BLaER1 (cell line): Measurements from ENCODE around the gene DPM3.
"Not testable (repeated sequence)": the region's sequence is repeated elsewhere in the genome, so short reads cannot be mapped to it uniquely, and the experiment has no call there.

Experiments
- H3K27ac ChIP-seq: shearing (Covaris generic); formaldehyde crosslinking; 2 replicates; pipeline ENCODE4 v1.8.1; 2022
- H3K27me3 ChIP-seq: shearing (Covaris generic); formaldehyde crosslinking; 2 replicates; pipeline ENCODE4 v1.8.1; 2022
- H3K36me3 ChIP-seq: shearing (Covaris generic); formaldehyde crosslinking; 2 replicates; pipeline ENCODE4 v1.8.1; 2022
- H3K4me1 ChIP-seq: shearing (Covaris generic); formaldehyde crosslinking; 2 replicates; pipeline ENCODE4 v1.8.1; 2022
- H3K4me2 ChIP-seq: shearing (Covaris generic); formaldehyde crosslinking; 2 replicates; pipeline ENCODE4 v1.8.1; 2022
- H3K4me3 ChIP-seq: shearing (Covaris generic); formaldehyde crosslinking; 2 replicates; pipeline ENCODE4 v1.8.1; 2022
- H3K9ac ChIP-seq: shearing (Covaris generic); formaldehyde crosslinking; 2 replicates; pipeline ENCODE4 v1.8.1; 2022
- H3K9me3 ChIP-seq: shearing (Covaris generic); formaldehyde crosslinking; 2 replicates; pipeline ENCODE4 v1.8.1; 2022
- H4K20me1 ChIP-seq: shearing (Covaris generic); formaldehyde crosslinking; 2 replicates; pipeline ENCODE4 v1.8.1; 2022
- Cebpa-rat ChIP-seq: shearing (Covaris generic); IDR thresholded peaks from 2 replicates; pipeline ENCODE4 v1.8.1; 2022

The DPM3 gene

DNA sequence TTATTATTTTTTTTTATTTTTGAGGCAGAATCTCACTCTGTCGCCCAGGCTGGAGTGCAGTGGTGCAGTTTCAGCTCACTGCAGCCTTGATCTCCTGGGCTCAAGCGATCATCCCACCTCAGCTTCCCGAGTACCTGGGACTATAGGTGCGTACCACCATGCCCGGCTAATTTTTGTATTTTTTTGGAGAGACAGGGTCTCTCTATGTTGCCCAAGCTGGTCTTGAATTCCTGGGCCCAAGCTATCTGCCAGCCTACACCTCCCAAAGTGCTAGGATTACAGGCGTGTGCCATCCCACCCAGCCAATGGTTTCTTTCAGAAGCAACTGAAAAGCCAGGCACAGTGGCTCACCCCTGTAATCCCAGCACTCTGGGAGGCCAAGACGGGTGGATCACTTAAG lies 30.5 kb upstream of the DPM3 start:
- peak overlapping the region; percentile 18 for H3K9ac ChIP-seq
- H3K4me2 ChIP-seq, result no peak overlapping the region
- peaks cover 32% of the 10 kb centered on the region for H3K36me3 ChIP-seq
- no peak for TF ChIP-seq Cebpa-rat
- H3K4me1 ChIP-seq, result peaks cover 54% of the 10 kb centered on the region
- no peaks in the 10 kb centered on the region for H3K27me3 ChIP-seq
- H4K20me1 ChIP-seq, result 0 out of 2 replicates have a peak, but pooled peaks cover under 1% of the 10 kb centered on the region
- H3K27ac ChIP-seq, result no peak overlapping the region
- H3K4me3 ChIP-seq, result no peak overlapping the region
- no peaks in the 10 kb centered on the region for H3K9me3 ChIP-seq

DNA sequence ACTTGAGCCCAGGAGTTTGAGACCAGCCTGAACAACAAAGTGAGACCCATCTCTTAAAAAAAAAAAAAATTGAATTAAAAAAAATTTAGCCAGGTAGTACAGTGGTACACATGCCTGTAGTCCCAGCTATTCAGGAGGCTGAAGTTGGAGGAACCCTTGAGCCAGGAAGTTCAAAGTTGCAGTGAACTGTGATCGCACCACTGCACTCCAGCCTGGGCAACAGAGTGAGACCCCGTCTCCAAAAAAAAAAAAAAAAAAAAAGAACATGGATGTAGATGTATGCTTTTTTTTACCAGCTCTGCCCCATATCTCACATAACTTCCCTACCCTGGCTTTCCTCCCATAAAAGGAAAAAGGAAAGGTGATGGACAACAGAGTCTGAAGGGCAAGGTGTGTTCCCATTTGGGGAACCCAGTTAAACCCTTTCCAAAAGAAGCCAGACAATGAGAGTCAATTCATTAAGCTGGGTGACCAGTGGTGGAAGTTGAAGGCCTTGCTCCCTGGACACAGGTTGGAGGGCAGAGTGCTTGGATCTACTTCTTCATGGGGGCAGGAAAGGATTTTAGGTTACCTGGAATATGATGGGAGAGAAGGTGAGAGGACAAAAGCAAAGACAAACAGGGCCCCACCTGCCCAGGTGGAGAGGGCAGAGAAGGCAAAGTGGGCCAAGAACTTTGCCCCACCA lies 29.9 kb upstream of the DPM3 start:
- Histone ChIP-seq H3K4me3 (no peak overlapping the region), H3K9me3 (no peaks in the 10 kb centered on the region), H3K9ac (peak overlapping the region; percentile 18; the same call in 1 of the 2 replicates), H4K20me1 (no peaks in the 10 kb centered on the region), H3K27ac (no peak overlapping the region), H3K27me3 (no peaks in the 10 kb centered on the region), H3K4me1 (peaks cover 54% of the 10 kb centered on the region), H3K4me2 (no peak overlapping the region), H3K36me3 (peaks cover 32% of the 10 kb centered on the region)
- TF ChIP-seq Cebpa-rat, result no peak

DNA sequence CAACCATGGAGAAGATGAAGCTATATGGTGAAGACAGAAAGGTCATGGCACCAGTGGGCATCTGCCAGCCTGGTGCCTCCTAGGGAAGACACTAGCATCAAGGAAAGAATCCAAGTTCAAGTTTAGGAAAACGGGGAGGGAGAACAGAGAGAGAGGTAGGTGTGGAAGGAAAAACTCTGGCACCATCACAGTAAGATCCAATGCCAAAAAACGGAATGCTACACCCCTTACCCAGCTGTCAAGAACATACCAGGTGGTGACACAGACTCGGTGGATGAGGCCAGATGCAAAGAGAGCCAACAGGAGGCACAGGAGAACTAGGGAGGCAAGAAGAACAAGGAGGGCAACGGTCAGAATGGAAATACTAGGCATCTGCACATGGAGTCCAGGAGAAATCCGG lies 29.2 kb upstream of the DPM3 start:
- H3K4me1 ChIP-seq, result peaks cover 53% of the 10 kb centered on the region
- H3K9me3 ChIP-seq, result peaks cover 5% of the 10 kb centered on the region; the same call in 1 of the 2 replicates
- H3K27ac ChIP-seq, result no peak overlapping the region
- no peak for TF ChIP-seq Cebpa-rat
- no peak overlapping the region for H3K9ac ChIP-seq
- no peak overlapping the region for H3K4me2 ChIP-seq
- peaks cover 32% of the 10 kb centered on the region for H3K36me3 ChIP-seq
- H4K20me1 ChIP-seq, result no peaks in the 10 kb centered on the region
- no peak overlapping the region for H3K4me3 ChIP-seq
- no peaks in the 10 kb centered on the region for H3K27me3 ChIP-seq

DNA sequence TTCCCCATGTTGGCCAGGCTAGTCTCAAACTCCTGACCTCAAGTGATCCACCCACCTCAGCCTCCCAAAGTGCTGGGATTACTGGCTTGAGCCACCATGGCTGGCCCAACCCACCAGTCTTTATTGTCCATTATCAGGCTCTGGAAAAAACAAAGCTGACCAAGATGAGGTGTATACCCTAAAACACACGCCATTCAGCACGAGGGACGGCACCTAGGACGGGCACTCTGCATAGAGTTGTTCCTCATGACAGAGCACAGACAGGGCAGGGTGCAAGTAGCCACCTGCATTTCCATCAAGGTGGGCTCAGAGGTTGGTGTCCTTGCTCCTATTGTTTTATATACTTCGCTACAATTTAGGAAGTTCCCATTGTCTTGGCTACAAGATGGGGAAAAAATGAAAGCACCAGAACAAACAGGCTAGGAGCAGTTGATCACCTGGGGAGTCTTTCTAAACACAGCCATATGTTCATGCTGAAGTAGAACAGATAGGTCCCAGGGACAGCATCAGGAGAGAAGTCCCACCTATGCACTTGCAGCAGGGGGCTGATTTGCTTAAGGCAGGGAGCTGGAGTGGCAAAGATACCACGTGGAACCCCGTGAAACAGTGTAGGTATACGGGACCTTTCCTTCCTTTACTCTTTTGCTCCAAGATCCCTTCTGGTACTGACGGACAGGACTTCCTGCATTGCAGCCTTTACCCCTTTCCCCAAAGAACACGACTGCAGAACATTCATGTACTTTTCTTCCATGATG lies 28.3 kb upstream of the DPM3 start:
- no peak for TF ChIP-seq Cebpa-rat
- peaks cover 53% of the 10 kb centered on the region for H3K4me1 ChIP-seq
- H3K27me3 ChIP-seq, result no peaks in the 10 kb centered on the region
- no peak overlapping the region for H3K4me3 ChIP-seq
- peaks cover 8% of the 10 kb centered on the region; the same call in 1 of the 2 replicates for H3K9me3 ChIP-seq
- peak overlapping the region; percentile 81; the same call in 1 of the 2 replicates for H3K4me2 ChIP-seq
- H3K27ac ChIP-seq, result no peak overlapping the region
- no peak overlapping the region for H3K9ac ChIP-seq
- H3K36me3 ChIP-seq, result peaks cover 32% of the 10 kb centered on the region
- no peaks in the 10 kb centered on the region for H4K20me1 ChIP-seq

DNA sequence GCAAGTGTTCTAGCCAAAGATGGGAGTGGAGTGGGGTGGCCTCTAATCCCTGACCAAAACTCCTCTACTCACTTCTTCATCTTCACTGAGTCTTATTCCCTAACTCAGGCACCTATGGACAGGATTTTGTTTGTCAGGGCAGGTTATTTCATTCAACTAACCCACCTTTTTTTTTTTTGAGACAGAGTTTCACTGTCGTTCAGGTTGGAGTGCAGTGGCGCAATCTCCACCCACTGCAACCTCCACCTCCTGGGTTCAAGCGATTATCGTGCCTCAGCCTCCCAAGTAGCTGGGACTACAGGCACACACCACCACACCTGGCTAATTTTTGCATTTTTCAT lies 27.7 kb upstream of the DPM3 start:
- not testable (repeated sequence) for H4K20me1 ChIP-seq, H3K9ac ChIP-seq, H3K27me3 ChIP-seq, H3K4me3 ChIP-seq, H3K27ac ChIP-seq, H3K9me3 ChIP-seq
- H3K36me3 ChIP-seq, result peaks cover 32% of the 10 kb centered on the region
- peak overlapping the region; percentile 81 for H3K4me2 ChIP-seq
- H3K4me1 ChIP-seq, result peaks cover 49% of the 10 kb centered on the region

DNA sequence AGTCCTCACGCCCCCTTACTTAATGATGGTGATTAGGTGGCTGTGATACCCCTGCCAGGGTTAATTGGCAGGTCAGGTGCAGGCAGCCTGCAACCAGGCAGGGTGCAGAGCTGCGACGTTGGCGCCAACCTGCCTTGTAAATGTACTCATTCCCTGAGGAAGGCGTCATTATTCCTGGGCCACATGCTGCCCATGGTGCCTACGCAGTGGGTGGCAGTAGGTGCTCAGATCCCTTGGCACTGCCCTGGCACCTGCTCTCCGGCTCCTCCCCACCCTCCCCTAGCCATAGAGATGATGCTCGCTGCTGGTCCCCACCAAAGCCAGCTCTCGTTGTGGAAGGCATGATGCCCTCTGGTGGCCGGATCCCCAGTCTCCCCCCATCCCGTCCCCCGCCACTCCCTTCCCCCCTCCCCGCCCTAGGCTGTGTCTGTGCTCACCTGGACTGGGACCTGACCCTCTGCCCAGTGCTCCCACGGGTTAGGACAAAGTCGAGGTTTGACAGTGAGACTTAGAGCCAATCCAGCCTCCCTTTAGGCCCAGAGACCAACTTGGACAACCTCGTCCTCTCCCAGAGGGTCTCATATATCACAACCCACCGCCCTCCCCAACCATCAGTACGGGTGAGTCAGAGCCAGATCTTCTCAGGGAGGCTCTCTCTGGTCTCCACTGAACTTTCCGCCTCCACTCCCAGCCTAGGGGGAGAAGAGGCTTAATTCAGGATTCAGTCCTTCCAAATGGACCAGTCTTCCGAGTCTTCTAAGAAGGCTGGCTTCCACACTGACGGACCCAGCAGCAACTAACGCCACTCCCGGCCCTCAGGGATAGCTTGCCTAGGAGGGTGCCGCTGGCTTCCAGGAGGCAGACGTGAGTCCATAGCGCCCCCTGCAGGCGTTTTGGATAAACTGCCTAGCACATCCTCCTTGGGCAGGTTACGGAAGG lies 27.1 kb upstream of the DPM3 start:
- Histone ChIP-seq H3K9me3 (peaks cover 8% of the 10 kb centered on the region; the same call in 1 of the 2 replicates), H4K20me1 (no peaks in the 10 kb centered on the region), H3K4me2 (peak overlapping the region; percentile 81), H3K36me3 (peaks cover 32% of the 10 kb centered on the region), H3K9ac (peak overlapping the region; percentile 84; the same call in 1 of the 2 replicates), H3K4me1 (peaks cover 48% of the 10 kb centered on the region), H3K4me3 (peak overlapping the region; percentile 58), H3K27ac (peak overlapping the region; percentile 98), H3K27me3 (no peaks in the 10 kb centered on the region)
- TF ChIP-seq Cebpa-rat, result no peak

DNA sequence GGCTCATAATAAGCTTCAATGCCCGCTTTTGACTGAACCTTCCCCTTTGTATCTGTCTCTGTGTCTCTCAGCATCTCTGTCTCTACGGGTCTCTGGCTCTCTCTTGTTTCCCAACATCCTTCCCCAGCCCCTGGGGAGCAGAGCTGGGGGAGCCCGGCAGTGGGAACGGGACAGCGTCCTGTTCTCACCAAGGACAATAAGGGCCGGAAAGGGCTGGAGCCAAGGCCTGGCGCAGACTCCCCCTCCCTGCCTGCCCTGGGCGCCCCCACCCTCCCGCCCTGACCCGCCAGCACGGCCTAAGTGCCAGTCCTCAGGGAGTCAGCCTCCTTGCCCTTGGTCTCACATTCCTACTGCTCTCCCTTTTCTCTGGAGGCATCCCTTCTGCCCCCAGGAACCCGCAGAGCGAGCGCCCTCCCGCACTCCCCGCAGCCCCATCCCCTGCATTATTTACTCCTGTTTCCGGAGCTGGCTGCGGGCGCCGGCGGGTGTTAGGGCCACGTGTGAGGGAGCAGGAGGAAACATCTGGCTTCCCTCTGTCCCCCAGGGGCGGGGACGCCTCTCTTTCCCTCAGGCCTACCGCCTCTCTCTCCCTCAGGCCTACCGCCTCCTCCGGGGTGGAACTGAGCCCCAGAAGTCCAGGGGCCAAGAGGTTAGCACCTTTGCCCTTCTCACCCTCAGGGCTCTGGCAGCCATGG lies 26.3 kb upstream of the DPM3 start:
- TF ChIP-seq Cebpa-rat, result no peak
- peaks cover 32% of the 10 kb centered on the region for H3K36me3 ChIP-seq
- peak overlapping the region; percentile 98 for H3K27ac ChIP-seq
- peak overlapping the region; percentile 81 for H3K4me2 ChIP-seq
- no peaks in the 10 kb centered on the region for H3K27me3 ChIP-seq
- H3K9ac ChIP-seq, result peak overlapping the region; percentile 84
- peaks cover 8% of the 10 kb centered on the region; the same call in 1 of the 2 replicates for H3K9me3 ChIP-seq
- peak overlapping the region; percentile 57 for H3K4me3 ChIP-seq
- H4K20me1 ChIP-seq, result no peaks in the 10 kb centered on the region
- H3K4me1 ChIP-seq, result peaks cover 40% of the 10 kb centered on the region

DNA sequence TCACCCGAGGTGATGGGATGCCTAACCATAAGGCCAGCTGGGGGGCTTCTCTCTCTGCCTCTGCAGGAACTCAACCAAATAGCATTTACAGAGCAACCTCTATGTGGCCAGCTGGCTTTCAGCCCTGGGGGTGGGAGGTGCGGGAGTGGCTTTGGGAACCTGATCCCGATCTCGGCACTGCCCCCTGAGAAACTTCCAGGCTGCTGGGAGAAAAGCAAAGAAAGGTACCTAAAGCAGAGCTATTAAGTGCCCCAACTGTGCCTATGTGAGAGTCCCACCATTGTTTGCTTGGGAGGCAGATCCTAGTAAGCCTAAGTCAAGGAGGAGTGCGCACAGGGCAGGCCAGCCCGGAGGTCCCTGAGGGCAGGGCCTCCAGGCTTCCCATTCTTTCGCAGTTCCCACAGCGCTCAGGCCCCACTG lies 25.7 kb upstream of the DPM3 start:
- peak overlapping the region; percentile 98 for H3K27ac ChIP-seq
- H4K20me1 ChIP-seq, result no peaks in the 10 kb centered on the region
- H3K27me3 ChIP-seq, result no peaks in the 10 kb centered on the region
- peaks cover 34% of the 10 kb centered on the region for H3K4me1 ChIP-seq
- peaks cover 8% of the 10 kb centered on the region; the same call in 1 of the 2 replicates for H3K9me3 ChIP-seq
- TF ChIP-seq Cebpa-rat, result no peak
- peak overlapping the region; percentile 57 for H3K4me3 ChIP-seq
- H3K4me2 ChIP-seq, result peak overlapping the region; percentile 81
- H3K9ac ChIP-seq, result peak overlapping the region; percentile 84
- H3K36me3 ChIP-seq, result peaks cover 27% of the 10 kb centered on the region

DNA sequence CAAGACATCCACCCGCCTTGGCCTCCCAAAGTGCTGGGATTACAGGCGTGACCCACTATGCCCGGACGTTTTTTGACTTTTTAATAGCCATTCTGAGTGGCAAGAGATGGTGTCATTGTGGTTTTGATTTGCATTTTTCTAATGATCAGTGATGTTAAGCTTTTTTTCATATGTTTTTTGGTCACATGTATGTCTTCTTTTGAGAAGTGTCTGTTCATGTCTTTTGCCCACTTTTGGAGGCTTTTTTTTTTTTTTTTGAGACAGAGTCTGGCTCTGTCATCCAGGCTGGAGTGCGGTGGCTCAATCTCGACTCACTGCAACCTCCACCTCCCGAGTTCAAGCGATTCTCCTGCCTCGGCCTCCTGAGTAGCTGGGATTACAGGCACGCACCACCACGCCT lies 24.3 kb upstream of the DPM3 start:
- H3K36me3 ChIP-seq, result peaks cover 13% of the 10 kb centered on the region
- H4K20me1 ChIP-seq, H3K4me3 ChIP-seq, H3K27me3 ChIP-seq, H3K4me2 ChIP-seq, H3K9ac ChIP-seq, H3K27ac ChIP-seq, H3K9me3 ChIP-seq: not testable (repeated sequence)
- H3K4me1 ChIP-seq, result peaks cover 32% of the 10 kb centered on the region

DNA sequence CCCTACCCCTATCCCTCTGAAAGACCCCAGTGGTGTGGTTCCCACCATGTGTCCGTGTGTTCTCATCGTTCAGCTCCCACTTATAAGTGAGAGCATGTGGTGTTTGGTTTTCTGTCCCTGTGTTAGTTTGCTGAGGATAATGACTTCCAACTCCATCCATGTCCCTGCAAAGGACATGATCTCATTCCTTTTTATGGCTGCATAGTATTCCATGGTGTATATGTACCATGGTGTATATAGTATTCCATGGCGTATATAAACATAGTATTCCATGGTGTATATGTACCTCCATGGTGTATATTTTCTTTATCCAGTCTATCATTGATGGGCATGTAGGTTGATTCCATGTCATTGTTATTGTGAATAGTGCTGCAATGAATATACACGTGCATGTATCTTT lies 23.5 kb upstream of the DPM3 start:
- not testable (repeated sequence) for H4K20me1 ChIP-seq, H3K36me3 ChIP-seq

DNA sequence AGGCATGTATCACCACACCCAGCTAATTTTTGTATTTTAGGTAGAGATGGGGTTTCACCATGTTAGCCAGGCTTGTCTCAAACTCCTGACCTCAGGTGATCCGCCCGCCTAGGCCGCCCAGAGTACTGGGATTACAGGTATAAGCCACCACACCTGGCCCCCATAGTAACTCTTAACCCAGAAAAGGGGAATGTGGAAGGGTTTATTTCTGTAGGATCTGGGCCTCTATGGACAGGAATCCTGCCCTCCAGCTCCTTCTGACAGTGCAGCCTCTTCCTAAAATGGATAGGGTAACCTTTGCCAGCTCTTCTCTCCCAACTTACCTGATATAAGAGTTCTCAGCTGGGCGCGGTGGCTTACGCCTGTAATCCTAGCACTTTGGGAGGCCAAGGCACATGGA lies 22.3 kb upstream of the DPM3 start:
- H3K36me3 ChIP-seq, H4K20me1 ChIP-seq, H3K27ac ChIP-seq, H3K4me3 ChIP-seq, H3K9me3 ChIP-seq, H3K27me3 ChIP-seq, H3K4me2 ChIP-seq, H3K9ac ChIP-seq: not testable (repeated sequence)
- peaks cover 25% of the 10 kb centered on the region for H3K4me1 ChIP-seq

More for the DNA sequence above, 23.5 kb upstream of the DPM3 start:
- not testable (repeated sequence) for H3K4me2 ChIP-seq, H3K4me3 ChIP-seq, H3K27ac ChIP-seq, H3K27me3 ChIP-seq, H3K9ac ChIP-seq, H3K9me3 ChIP-seq
- peaks cover 32% of the 10 kb centered on the region for H3K4me1 ChIP-seq
